ENCODE results near the gene SP9. TPM values are rescaled to one million over a fixed set of nuclear protein-coding genes. Genes with fewer than 3 reads are reported as not detected.
"Not testable (repeated sequence)": the region's sequence is repeated elsewhere in the genome, so short reads cannot be mapped to it uniquely, and the experiment has no call there.

The SP9 gene
- total RNA-seq, 1 experiment from 2014 or later: 1.3 TPM

- no peak overlapping the region for H3K4me3 ChIP-seq
- no peak overlapping the region for H3K27ac ChIP-seq
- no peaks in the 10 kb centered on the region for H3K27me3 ChIP-seq (replicated peaks)
- peaks cover 7% of the 10 kb centered on the region for H3K4me1 ChIP-seq (replicated peaks)
- no peaks in the 10 kb centered on the region for H3K9me3 ChIP-seq (replicated peaks)
- peak in 1 of 2 experiments; percentile 51 for DNase-seq (ENCODE audit: low read depth in 1 of 2, low spot score in 2 of 2)
- H3K36me3 ChIP-seq: peaks cover 9% of the 10 kb centered on the region; the same call in 1 of the 2 replicates
These were observed 10.1 kb downstream of the SP9 start for GRCh38 chr2:174344716-174345461.

- Histone ChIP-seq H3K4me3 (no peak overlapping the region), H3K27ac (no peak overlapping the region), H3K4me1 (replicated peaks) (no peaks in the 10 kb centered on the region), H3K9me3 (replicated peaks) (no peaks in the 10 kb centered on the region), H3K36me3 (peaks cover 14% of the 10 kb centered on the region; the same call in 1 of the 2 replicates), H3K27me3 (replicated peaks) (no peaks in the 10 kb centered on the region)
- no peak for DNase-seq (ENCODE audit: low read depth in 1 of 2, low spot score in 2 of 2)
These were observed 15.3 kb downstream of the SP9 start for GRCh38 chr2:174350018-174350417.

GRCh38 chr2:174350593-174351181 is 15.9 kb downstream of the SP9 start:
- Histone ChIP-seq H3K9me3 (replicated peaks) (no peaks in the 10 kb centered on the region), H3K27ac (no peak overlapping the region), H3K36me3 (peaks cover 14% of the 10 kb centered on the region; the same call in 1 of the 2 replicates), H3K4me1 (replicated peaks) (no peaks in the 10 kb centered on the region), H3K27me3 (replicated peaks) (no peaks in the 10 kb centered on the region), H3K4me3 (no peak overlapping the region)
- DNase-seq (ENCODE audit: low read depth in 1 of 2, low spot score in 2 of 2): no peak

- Histone ChIP-seq H3K4me1 (replicated peaks) (no peaks in the 10 kb centered on the region), H3K36me3 (peaks cover 14% of the 10 kb centered on the region; the same call in 1 of the 2 replicates)
- no peak for DNase-seq (ENCODE audit: low read depth in 1 of 2, low spot score in 2 of 2)
These were observed 18.2 kb downstream of the SP9 start for GRCh38 chr2:174353004-174353403.

GRCh38 chr2:174356347-174356746 is 21.6 kb downstream of the SP9 start:
- Histone ChIP-seq H3K4me3 (no peak overlapping the region), H3K9me3 (replicated peaks) (no peaks in the 10 kb centered on the region), H3K4me1 (replicated peaks) (no peaks in the 10 kb centered on the region), H3K27me3 (replicated peaks) (no peaks in the 10 kb centered on the region), H3K36me3 (peaks cover 3% of the 10 kb centered on the region; the same call in 1 of the 2 replicates), H3K27ac (no peak overlapping the region)
- DNase-seq (ENCODE audit: low read depth in 1 of 2, low spot score in 2 of 2): no peak

More at GRCh38 chr2:174353004-174353403, 18.2 kb downstream of the SP9 start:
- H3K27me3 ChIP-seq (replicated peaks): no peaks in the 10 kb centered on the region
- H3K27ac ChIP-seq: no peak overlapping the region
- no peak overlapping the region for H3K4me3 ChIP-seq
- H3K9me3 ChIP-seq (replicated peaks): no peaks in the 10 kb centered on the region

GRCh38 chr2:174359663-174360062 is 24.9 kb downstream of the SP9 start:
- H3K4me3 ChIP-seq; H3K9me3 ChIP-seq (replicated peaks); H3K4me1 ChIP-seq (replicated peaks); H3K27me3 ChIP-seq (replicated peaks); DNase-seq (ENCODE audit: low read depth in 1 of 2, low spot score in 2 of 2); H3K27ac ChIP-seq: not testable (repeated sequence)
- H3K36me3 ChIP-seq: peaks cover 18% of the 10 kb centered on the region

GRCh38 chr2:174362949-174363348 is 28.2 kb downstream of the SP9 start:
- no peaks in the 10 kb centered on the region for H3K9me3 ChIP-seq (replicated peaks)
- DNase-seq (ENCODE audit: low read depth in 1 of 2, low spot score in 2 of 2): no peak
- no peaks in the 10 kb centered on the region for H3K4me1 ChIP-seq (replicated peaks)
- H3K4me3 ChIP-seq: no peak overlapping the region
- H3K27ac ChIP-seq: no peak overlapping the region
- peaks cover 30% of the 10 kb centered on the region for H3K36me3 ChIP-seq
- no peaks in the 10 kb centered on the region for H3K27me3 ChIP-seq (replicated peaks)

GRCh38 chr2:174363492-174364225 is 28.9 kb downstream of the SP9 start:
- H3K27me3 ChIP-seq (replicated peaks); H3K9me3 ChIP-seq (replicated peaks); H3K4me1 ChIP-seq (replicated peaks); DNase-seq (ENCODE audit: low read depth in 1 of 2, low spot score in 2 of 2); H3K4me3 ChIP-seq; H3K27ac ChIP-seq: not testable (repeated sequence)
- H3K36me3 ChIP-seq: peaks cover 30% of the 10 kb centered on the region

GRCh38 chr2:174364628-174365027 is 29.9 kb downstream of the SP9 start:
- Histone ChIP-seq H3K27me3 (replicated peaks) (no peaks in the 10 kb centered on the region), H3K36me3 (peaks cover 35% of the 10 kb centered on the region), H3K4me3 (no peak overlapping the region), H3K9me3 (replicated peaks) (no peaks in the 10 kb centered on the region), H3K4me1 (replicated peaks) (no peaks in the 10 kb centered on the region), H3K27ac (no peak overlapping the region)
- no peak for DNase-seq (ENCODE audit: low read depth in 1 of 2, low spot score in 2 of 2)

GRCh38 chr2:174365571-174365970 is 30.8 kb downstream of the SP9 start:
- no peak overlapping the region for H3K27ac ChIP-seq
- no peaks in the 10 kb centered on the region for H3K9me3 ChIP-seq (replicated peaks)
- H3K36me3 ChIP-seq: peaks cover 39% of the 10 kb centered on the region
- no peaks in the 10 kb centered on the region for H3K4me1 ChIP-seq (replicated peaks)
- no peak for DNase-seq (ENCODE audit: low read depth in 1 of 2, low spot score in 2 of 2)
- no peaks in the 10 kb centered on the region for H3K27me3 ChIP-seq (replicated peaks)
- H3K4me3 ChIP-seq: no peak overlapping the region

- no peak overlapping the region for H3K27ac ChIP-seq
- no peak overlapping the region for H3K4me3 ChIP-seq
- peaks cover 38% of the 10 kb centered on the region for H3K36me3 ChIP-seq
- H3K4me1 ChIP-seq (replicated peaks): no peaks in the 10 kb centered on the region
- H3K9me3 ChIP-seq (replicated peaks): no peaks in the 10 kb centered on the region
- no peaks in the 10 kb centered on the region for H3K27me3 ChIP-seq (replicated peaks)
- no peak for DNase-seq (ENCODE audit: low read depth in 1 of 2, low spot score in 2 of 2)
These were observed 33.9 kb downstream of the SP9 start for GRCh38 chr2:174368691-174369090.

GRCh38 chr2:174376967-174377366 is 42.2 kb downstream of the SP9 start:
- no peaks in the 10 kb centered on the region for H3K27me3 ChIP-seq (replicated peaks)
- H3K36me3 ChIP-seq: peaks cover 51% of the 10 kb centered on the region
- H3K9me3 ChIP-seq (replicated peaks): no peaks in the 10 kb centered on the region
- no peak for DNase-seq (ENCODE audit: low read depth in 1 of 2, low spot score in 2 of 2)
- H3K27ac ChIP-seq: no peak overlapping the region
- no peaks in the 10 kb centered on the region for H3K4me1 ChIP-seq (replicated peaks)
- no peak overlapping the region for H3K4me3 ChIP-seq

GRCh38 chr2:174383796-174384195 is 49.0 kb downstream of the SP9 start:
- no peak for DNase-seq (ENCODE audit: low read depth in 1 of 2, low spot score in 2 of 2)
- H3K27ac ChIP-seq: no peak overlapping the region
- H3K4me1 ChIP-seq (replicated peaks): no peaks in the 10 kb centered on the region
- peaks cover 34% of the 10 kb centered on the region for H3K36me3 ChIP-seq
- no peaks in the 10 kb centered on the region for H3K27me3 ChIP-seq (replicated peaks)
- no peak overlapping the region for H3K4me3 ChIP-seq
- no peaks in the 10 kb centered on the region for H3K9me3 ChIP-seq (replicated peaks)

GRCh38 chr2:174385201-174385600 is 50.4 kb downstream of the SP9 start:
- H3K4me3 ChIP-seq: no peak overlapping the region
- DNase-seq (ENCODE audit: low read depth in 1 of 2, low spot score in 2 of 2): no peak

More at GRCh38 chr2:174385201-174385600, 50.4 kb downstream of the SP9 start:
- Histone ChIP-seq H3K9me3 (replicated peaks) (no peaks in the 10 kb centered on the region; the same call in 1 of the 2 replicates), H3K36me3 (peaks cover 40% of the 10 kb centered on the region), H3K4me1 (replicated peaks) (no peaks in the 10 kb centered on the region), H3K27me3 (replicated peaks) (no peaks in the 10 kb centered on the region), H3K27ac (no peak overlapping the region)

All from SJSA1 (cell line).